GM21825 (cell line): ENCODE data around the gene CELF1.

Experiments
- ATAC-seq: cut with Tn5 transposase; IDR thresholded peaks from one replicate; pipeline ENCODE4 v1.9.1; 2021; ENCODE audit warnings: mild to moderate bottlenecking, moderate library complexity; ENCODE audit not compliant: unreplicated experiment

Gene CELF1

GRCh38 chr11:47426062-47426956 is 126.6 kb downstream of the CELF1 start, which contains the start of gene PSMC3:
PSMC3 (minus strand) TSS chr11:47426439; CDS start chr11:47426279, 160 bp downstream.
- peak; percentile 94 for ATAC-seq

DNA sequence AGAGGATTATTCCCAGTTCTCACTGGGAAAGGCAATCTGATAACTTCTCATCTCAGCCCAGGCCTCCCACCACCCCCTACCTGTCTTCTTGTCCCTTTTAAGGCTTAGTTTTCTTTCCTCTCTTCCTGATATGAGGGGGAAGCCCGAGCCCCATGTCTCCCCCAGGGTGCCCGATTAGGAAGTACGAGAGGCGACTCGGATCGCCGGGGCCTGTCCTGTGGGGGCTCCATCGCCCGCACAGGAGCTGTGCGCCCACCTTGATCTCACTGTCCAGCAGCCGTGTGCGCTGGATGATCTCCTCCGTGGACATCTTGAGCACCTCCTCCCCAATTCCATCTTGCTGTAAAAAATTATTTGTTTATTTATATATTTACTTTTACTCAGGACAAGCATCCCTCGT is 127.3 kb downstream of the CELF1 start:
- no peak for ATAC-seq

- ATAC-seq: no peak
Measured at GRCh38 chr11:47418454-47419259, 134.3 kb downstream of the CELF1 start.

GRCh38 chr11:47417712-47418111 is 135.2 kb downstream of the CELF1 start:
- ATAC-seq: no peak

DNA sequence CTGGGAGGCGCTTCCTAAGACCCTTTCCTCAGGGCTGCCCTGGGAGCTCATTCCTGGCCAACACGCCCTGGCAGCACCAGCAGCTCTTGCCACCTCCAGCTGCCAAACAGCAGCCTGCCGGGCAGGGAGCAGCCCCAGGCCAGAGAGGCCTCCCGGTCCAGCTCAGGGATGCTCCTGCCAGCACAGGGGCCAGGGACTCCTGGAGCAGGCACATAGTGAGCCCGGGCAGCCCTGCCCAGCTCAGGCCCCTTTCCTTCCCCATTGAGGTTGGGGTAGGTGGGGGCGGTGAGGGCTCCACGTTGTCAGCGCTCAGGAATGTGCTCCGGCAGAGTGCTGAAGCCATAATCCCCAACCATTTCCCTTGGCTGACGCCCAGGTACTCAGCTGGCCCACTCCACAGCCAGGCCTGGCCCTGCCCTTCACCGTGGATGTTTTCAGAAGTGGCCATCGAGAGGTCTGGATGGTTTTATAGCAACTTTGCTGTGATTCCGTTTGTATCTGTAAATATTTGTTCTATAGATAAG is 136.9 kb downstream of the CELF1 start:
- no peak for ATAC-seq
